ENCODE data around the gene USP31. TPM values are rescaled to one million over a fixed set of nuclear protein-coding genes. Genes with fewer than 3 reads are reported as not detected.

USP31 gene, protein sequence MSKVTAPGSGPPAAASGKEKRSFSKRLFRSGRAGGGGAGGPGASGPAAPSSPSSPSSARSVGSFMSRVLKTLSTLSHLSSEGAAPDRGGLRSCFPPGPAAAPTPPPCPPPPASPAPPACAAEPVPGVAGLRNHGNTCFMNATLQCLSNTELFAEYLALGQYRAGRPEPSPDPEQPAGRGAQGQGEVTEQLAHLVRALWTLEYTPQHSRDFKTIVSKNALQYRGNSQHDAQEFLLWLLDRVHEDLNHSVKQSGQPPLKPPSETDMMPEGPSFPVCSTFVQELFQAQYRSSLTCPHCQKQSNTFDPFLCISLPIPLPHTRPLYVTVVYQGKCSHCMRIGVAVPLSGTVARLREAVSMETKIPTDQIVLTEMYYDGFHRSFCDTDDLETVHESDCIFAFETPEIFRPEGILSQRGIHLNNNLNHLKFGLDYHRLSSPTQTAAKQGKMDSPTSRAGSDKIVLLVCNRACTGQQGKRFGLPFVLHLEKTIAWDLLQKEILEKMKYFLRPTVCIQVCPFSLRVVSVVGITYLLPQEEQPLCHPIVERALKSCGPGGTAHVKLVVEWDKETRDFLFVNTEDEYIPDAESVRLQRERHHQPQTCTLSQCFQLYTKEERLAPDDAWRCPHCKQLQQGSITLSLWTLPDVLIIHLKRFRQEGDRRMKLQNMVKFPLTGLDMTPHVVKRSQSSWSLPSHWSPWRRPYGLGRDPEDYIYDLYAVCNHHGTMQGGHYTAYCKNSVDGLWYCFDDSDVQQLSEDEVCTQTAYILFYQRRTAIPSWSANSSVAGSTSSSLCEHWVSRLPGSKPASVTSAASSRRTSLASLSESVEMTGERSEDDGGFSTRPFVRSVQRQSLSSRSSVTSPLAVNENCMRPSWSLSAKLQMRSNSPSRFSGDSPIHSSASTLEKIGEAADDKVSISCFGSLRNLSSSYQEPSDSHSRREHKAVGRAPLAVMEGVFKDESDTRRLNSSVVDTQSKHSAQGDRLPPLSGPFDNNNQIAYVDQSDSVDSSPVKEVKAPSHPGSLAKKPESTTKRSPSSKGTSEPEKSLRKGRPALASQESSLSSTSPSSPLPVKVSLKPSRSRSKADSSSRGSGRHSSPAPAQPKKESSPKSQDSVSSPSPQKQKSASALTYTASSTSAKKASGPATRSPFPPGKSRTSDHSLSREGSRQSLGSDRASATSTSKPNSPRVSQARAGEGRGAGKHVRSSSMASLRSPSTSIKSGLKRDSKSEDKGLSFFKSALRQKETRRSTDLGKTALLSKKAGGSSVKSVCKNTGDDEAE (N-terminal part only)
- 7.4 and 7.6 TPM in 2 replicates for total RNA-seq

DNA sequence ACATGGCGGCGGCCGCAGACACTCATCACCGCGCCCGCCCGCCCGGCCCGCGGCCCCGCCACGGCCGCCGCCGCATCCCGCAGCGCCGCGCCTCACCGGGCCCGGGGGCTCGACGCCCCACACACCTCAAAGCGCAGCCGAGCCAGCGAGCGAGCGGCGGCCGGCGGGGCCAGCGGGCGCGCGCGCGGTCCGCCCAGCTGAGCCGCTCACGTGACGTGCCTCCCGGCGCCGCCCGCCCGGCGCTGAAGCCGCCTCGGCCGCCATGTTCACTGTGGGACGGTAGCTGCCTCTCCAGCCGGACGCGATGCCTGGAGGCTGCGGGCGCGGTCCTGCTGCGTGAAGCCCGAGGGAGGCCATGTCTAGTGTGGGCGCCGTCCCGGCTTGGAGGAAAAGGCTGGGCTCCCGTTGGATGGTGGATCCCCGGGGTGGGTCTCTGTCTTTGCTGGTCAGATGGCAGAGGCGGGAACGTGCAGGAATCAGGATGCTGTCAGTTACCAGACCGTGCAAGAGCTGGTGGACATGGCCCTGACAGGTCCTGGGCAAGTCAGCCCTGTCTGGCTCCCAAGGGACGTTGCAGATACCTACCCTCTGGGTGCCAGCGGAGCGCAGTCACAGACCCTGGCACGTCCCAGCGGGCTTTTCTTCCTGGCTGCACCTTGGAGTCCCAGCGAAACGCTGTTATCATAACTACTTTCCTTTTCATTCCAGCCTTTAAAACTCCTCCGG lies at the start of gene USP31:
USP31 (minus strand) TSS at position 186 of the 726 bp plus-strand sequence; CDS start at position 4, 182 bp downstream.

DNA sequence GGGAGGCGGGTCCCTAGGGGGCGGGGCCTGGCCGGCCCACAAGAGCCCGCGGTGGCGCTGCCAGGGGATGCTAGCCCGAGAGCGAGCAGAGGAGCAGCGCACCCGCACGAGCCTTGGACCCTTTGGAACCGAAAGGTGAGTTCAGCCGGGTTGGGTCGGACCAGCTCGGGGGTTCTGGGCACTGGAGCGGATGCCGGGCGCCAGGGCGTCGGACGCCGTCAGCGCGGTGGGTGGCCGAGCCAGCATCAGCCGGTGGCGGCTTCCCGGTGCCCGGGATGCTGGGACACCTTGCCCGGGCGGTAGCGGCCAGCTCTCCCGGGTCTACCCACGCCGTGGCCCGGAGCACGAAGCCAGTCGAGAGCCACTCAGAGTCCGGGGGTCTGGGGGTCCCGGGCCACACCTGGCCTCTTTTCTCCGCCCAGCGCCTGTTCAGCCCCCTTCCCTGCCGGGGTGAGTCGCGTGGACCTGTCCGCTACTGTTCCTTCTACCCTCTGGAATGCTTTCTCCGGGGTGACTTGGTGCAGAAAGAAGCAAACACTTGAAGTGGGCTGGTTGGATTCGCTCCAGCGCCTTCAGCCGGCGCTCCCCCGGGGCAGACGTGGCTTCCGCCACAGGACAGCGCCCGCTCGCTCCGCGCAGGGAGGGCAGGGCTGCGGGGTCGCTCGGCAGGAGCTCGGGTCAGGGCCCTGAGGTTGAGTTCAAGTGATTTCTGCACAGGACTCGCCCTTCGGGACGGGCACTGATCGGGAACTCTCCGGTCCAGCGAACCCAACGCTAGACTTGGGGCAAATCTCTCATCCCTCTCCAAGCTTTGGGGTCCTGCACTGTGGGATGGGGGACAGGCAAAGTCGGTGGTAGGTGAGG lies 33.7 kb upstream of the USP31 start, which contains the start of gene SCNN1G:
SCNN1G (plus strand) TSS at position 67 of the 864 bp plus-strand sequence. CDS start 3,527 bp downstream, outside the sequence.

Other genes with a start within 250 kb of the USP31 start
- gene SCNN1G, start 33.3 kb upstream of the USP31 start, total RNA-seq, result not detected in 2 replicates
- not detected in 2 replicates for gene SCNN1B, start 152.8 kb upstream of the USP31 start, total RNA-seq

All from articular chondrocyte of knee joint (primary cell).